Measurements from ENCODE around the gene OTOG. TPM values are rescaled to one million over a fixed set of nuclear protein-coding genes. Genes with fewer than 3 reads are reported as not detected.

Gene OTOG
- polyA plus RNA-seq, 1 experiment: not detected

DNA sequence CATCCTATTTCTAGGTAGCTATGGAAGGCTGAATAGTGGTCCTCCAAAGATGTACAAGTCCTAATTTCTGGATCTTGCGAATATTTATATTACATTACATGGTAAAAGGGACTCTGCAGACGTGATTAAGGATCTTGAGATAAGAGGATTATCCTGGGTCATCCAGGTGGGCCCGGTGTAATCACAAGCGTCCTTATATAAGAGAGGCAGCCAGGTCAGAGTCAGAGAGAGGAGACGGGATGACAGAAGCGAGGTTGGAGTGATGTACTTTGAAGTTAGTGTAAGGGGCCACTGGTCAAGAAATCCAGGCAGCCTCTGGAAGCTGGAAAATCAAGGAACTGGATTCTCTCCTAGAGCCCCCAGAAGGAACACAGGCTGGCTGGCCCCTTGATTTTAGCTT, 102.2 kb downstream of the OTOG start:
- Histone ChIP-seq H3K27me3 (ENCODE audit: control insufficient read depth, insufficient read depth, low read length) (peaks cover 2% of the 10 kb centered on the region; the same call in 1 of the 2 replicates), H3K36me3 (ENCODE audit: control insufficient read depth, insufficient read depth, low read length) (no peaks in the 10 kb centered on the region), H3K4me3 (ENCODE audit: low read depth, low read length) (no peak overlapping the region)
- no peak for DNase-seq (ENCODE audit: low read depth)
- CTCF ChIA-PET: no interaction called here
- TF ChIP-seq, protein P1, sequence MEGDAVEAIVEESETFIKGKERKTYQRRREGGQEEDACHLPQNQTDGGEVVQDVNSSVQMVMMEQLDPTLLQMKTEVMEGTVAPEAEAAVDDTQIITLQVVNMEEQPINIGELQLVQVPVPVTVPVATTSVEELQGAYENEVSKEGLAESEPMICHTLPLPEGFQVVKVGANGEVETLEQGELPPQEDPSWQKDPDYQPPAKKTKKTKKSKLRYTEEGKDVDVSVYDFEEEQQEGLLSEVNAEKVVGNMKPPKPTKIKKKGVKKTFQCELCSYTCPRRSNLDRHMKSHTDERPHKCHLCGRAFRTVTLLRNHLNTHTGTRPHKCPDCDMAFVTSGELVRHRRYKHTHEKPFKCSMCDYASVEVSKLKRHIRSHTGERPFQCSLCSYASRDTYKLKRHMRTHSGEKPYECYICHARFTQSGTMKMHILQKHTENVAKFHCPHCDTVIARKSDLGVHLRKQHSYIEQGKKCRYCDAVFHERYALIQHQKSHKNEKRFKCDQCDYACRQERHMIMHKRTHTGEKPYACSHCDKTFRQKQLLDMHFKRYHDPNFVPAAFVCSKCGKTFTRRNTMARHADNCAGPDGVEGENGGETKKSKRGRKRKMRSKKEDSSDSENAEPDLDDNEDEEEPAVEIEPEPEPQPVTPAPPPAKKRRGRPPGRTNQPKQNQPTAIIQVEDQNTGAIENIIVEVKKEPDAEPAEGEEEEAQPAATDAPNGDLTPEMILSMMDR (IDR thresholded peaks at IDR 0.05; ENCODE audit: insufficient read depth, low read depth, low read length): no peak
- POLR2A ChIA-PET: no interaction called here

DNA sequence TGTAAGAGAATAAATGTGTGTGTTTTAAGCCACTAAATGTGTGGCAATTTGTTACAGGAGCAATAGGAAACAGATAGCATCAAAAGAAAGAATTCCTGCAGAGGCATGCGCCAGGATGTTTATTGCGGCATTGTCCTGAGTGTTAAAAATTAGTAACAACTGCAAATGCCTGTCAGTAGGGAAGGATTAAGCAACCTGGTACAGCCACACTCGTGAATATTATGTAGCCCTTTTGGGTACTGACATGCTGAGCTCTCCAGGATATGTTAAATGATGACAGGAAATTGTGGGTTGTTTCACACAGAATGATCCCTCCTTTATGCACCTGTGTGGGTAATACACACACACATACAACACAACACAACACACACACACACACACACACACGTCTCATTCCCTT, 102.6 kb downstream of the OTOG start:
- TF ChIP-seq, protein P1 (IDR thresholded peaks at IDR 0.05; ENCODE audit: insufficient read depth, low read depth, low read length): no peak
- CTCF ChIA-PET: no interaction called here
- POLR2A ChIA-PET: no interaction called here
- Histone ChIP-seq H3K27me3 (ENCODE audit: control insufficient read depth, insufficient read depth, low read length) (peaks cover 2% of the 10 kb centered on the region; the same call in 1 of the 2 replicates), H3K4me3 (ENCODE audit: low read depth, low read length) (no peak overlapping the region), H3K36me3 (ENCODE audit: control insufficient read depth, insufficient read depth, low read length) (no peaks in the 10 kb centered on the region)
- no peak for DNase-seq (ENCODE audit: low read depth)

DNA sequence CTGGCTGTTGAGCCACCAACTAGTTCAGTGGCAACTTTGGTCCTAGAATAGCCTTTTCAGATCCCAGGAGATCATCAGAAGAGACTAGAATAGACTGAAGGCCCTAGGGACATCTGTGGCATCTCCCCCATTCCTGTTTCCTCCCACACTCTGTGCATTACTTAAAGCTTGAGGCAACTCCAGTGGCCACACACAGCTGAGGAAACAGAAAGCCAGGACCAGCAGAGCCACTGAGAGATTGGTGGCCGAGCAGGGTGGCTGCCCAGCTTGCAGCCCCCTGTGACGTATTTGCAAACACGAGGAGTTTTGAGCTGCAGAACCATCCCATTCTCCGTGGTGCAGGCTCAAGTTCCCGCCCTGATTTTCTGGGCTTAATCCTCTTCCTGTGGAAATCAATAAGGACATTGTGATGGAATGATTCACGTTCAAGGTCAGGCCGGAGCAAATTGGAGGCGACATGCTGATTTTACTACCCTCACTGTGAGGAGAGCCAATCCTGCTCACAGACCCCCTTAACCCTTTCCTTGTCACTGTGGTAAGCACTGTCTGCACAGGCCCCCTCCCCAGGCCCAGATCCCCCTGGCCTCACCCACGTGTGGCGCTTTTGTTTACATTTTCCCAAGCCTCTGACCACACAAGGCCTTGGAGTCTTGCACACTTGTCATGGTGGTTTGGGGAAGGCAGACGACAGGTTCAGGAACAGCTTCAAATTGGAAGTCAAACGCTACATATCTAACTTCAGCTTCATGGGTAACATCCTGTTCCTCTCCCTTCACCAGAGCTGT, 103.3 kb downstream of the OTOG start:
- CTCF ChIA-PET: no interaction called here
- DNase-seq (ENCODE audit: low read depth): no peak
- POLR2A ChIA-PET: no interaction called here
- TF ChIP-seq, protein P1 (IDR thresholded peaks at IDR 0.05; ENCODE audit: insufficient read depth, low read depth, low read length): no peak
- Histone ChIP-seq H3K4me3 (ENCODE audit: low read depth, low read length) (no peak overlapping the region), H3K36me3 (ENCODE audit: control insufficient read depth, insufficient read depth, low read length) (no peaks in the 10 kb centered on the region), H3K27me3 (ENCODE audit: control insufficient read depth, insufficient read depth, low read length) (peaks cover 2% of the 10 kb centered on the region; the same call in 1 of the 2 replicates)

GRCh38 chr11:17651061-17651460, 104.0 kb downstream of the OTOG start:
- CTCF ChIA-PET: no interaction called here
- peaks cover 2% of the 10 kb centered on the region; the same call in 1 of the 2 replicates for H3K27me3 ChIP-seq (ENCODE audit: control insufficient read depth, insufficient read depth, low read length)
- no peaks in the 10 kb centered on the region for H3K36me3 ChIP-seq (ENCODE audit: control insufficient read depth, insufficient read depth, low read length)
- DNase-seq (ENCODE audit: low read depth): no peak
- no peak overlapping the region for H3K4me3 ChIP-seq (ENCODE audit: low read depth, low read length)
- POLR2A ChIA-PET: no interaction called here
- TF ChIP-seq, protein P1 (IDR thresholded peaks at IDR 0.05; ENCODE audit: insufficient read depth, low read depth, low read length): no peak

DNA sequence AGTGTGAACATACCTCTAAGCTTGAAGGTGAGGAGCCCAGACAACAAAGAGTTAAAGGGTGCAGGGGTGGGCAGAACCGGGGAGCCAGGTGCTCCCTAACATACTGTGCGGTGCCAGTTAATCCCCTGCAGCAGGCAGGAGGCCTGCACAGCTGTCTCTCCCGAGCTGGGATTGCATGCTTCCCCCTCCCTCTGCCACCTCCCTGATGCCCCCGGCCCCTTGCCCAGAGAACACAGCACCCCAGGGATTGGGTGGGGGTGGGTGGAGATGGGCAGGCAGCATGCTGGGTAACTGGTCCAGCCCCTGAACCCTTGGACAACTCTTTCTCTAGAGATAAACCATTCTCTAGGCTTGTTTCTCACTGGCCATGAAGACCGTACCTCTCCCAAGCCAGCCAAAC, 104.6 kb downstream of the OTOG start:
- POLR2A ChIA-PET: no interaction called here
- no peak overlapping the region for H3K4me3 ChIP-seq (ENCODE audit: low read depth, low read length)
- CTCF ChIA-PET: interaction anchor here (1.2 kb wide), 1 partner anchor 17 kb away, joined by 3 read pairs; no protein-coding TSS in a partner anchor
- H3K36me3 ChIP-seq (ENCODE audit: control insufficient read depth, insufficient read depth, low read length): no peaks in the 10 kb centered on the region
- H3K27me3 ChIP-seq (ENCODE audit: control insufficient read depth, insufficient read depth, low read length): peaks cover 2% of the 10 kb centered on the region; the same call in 1 of the 2 replicates
- TF ChIP-seq, protein P1 (IDR thresholded peaks at IDR 0.05; ENCODE audit: insufficient read depth, low read depth, low read length): no peak
- no peak for DNase-seq (ENCODE audit: low read depth)
